GM15510 (cell line): ENCODE results near the gene CDC14B.
A peak's percentile ranks its signal among the peaks of the same experiment; 100 is the strongest.

Experiments
- POLR2A ChIP-seq: IDR thresholded peaks from 3 replicates; pipeline ENCODE4 v1.6.1; 2011; ENCODE audit warnings: borderline replicate concordance; ENCODE audit not compliant: insufficient read length; ENCODE audit errors: extremely low read depth

The CDC14B gene

GRCh38 chr9:96619491-96620180 is at the start of gene CDC14B:
CDC14B (minus strand) TSS chr9:96619843; CDS start chr9:96619378, 465 bp downstream.
- no peak for TF ChIP-seq POLR2A

- no peak for TF ChIP-seq POLR2A
These were observed 49.4 kb upstream of the CDC14B start for GRCh38 chr9:96668868-96669534.

GRCh38 chr9:96667363-96667728 is 47.7 kb upstream of the CDC14B start:
- TF ChIP-seq POLR2A = no peak

- no peak for TF ChIP-seq POLR2A
These were observed 46.1 kb upstream of the CDC14B start for GRCh38 chr9:96665789-96666188.

GRCh38 chr9:96663506-96664120 is 44.0 kb upstream of the CDC14B start:
- no peak for TF ChIP-seq POLR2A

GRCh38 chr9:96661711-96662110 is 42.1 kb upstream of the CDC14B start:
- no peak for TF ChIP-seq POLR2A

GRCh38 chr9:96660692-96661248 is 41.1 kb upstream of the CDC14B start:
- TF ChIP-seq POLR2A = no peak

- TF ChIP-seq POLR2A = peak; percentile 32
These were observed 35.7 kb upstream of the CDC14B start, which contains the start of gene PRXL2C for GRCh38 chr9:96655198-96655851. PRXL2C (minus strand) TSS chr9:96655317; CDS start chr9:96655281, 36 bp downstream.

GRCh38 chr9:96654450-96655197 is 35.0 kb upstream of the CDC14B start:
- TF ChIP-seq POLR2A = peak; percentile 17

- TF ChIP-seq POLR2A = no peak
These were observed 32.0 kb upstream of the CDC14B start for GRCh38 chr9:96651626-96652025.

GRCh38 chr9:96649620-96650324 is 30.1 kb upstream of the CDC14B start:
- no peak for TF ChIP-seq POLR2A

GRCh38 chr9:96646081-96646991 is 26.7 kb upstream of the CDC14B start:
- TF ChIP-seq POLR2A = no peak

GRCh38 chr9:96644137-96644536 is 24.5 kb upstream of the CDC14B start:
- TF ChIP-seq POLR2A = no peak
